AML-193 (cell line): ENCODE measurements around the gene TXNL4B.
A peak's percentile ranks its signal among the peaks of the same experiment; 100 is the strongest.
"Not testable (repeated sequence)": the region's sequence is repeated elsewhere in the genome, so short reads cannot be mapped to it uniquely, and the experiment has no call there.

Experiments
- DNase-seq, 2 experiments: peaks; one replicate each; lab custom pipeline; 2025; lab: John Stamatoyannopoulos, UW

The TXNL4B gene

DNA sequence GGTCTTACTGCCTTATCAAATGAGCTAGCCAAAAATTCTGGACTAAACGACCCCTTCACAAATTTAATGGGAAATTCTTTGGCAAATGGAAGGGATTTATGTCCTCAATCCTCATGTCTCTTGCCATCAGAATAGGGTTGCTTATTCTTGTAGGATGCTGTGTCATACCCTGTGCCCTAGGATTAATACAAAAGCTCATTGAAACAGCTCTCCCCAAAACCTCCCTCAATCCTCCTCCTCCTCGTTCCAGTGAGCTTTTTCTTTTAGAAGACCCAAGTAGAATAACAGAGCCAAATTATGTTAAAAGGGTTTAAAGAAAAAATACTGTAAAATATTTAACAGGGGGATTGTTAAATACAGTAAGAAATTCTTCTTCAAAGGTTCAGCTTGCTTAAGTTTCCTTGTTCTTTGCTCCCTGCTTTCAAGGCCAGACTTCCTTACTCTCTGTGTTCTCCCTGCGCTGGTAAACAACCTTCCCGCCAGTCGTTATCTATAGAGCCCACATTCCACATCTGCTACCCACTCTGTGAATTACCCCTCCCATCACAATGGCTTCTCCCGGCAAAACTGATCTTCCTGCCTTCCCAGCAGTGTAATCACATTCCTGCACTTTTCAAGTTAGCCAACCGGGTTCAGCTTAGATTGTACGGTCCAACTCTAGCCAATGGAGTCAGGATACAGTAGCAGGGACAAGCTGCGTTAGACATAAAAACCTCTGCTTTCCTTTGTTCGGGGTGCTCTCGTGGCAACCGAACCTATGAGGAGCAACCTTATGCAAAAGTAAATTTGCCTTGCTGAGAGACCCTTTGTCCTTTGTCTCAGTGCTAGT lies 20.7 kb downstream of the TXNL4B start:
- no peak for DNase-seq

DNA sequence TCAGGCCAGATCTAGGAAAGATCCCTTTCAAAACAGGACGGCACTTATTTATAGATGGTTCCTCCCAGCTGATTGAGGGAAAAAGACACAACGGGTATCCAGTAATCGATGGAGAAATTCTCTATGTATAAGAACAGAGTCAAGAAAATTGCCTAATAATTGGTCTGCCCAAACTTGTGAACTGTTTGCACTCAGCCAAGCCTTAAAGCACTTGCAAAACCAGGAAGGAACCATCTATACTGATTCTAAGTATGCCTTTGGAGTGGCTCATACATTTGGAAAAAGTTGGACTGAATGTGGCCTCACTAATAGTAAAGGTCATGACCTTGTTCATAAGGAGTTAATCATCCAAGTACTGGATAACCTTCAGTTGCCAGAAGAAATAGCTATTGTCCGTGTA lies 24.5 kb downstream of the TXNL4B start:
- DNase-seq, result peak in 1 of 2 experiments; percentile 21

- DNase-seq, result peak; percentile 83 to 92
Measured at GRCh38 chr16:72066747-72067146, 26.7 kb downstream of the TXNL4B start.

DNA sequence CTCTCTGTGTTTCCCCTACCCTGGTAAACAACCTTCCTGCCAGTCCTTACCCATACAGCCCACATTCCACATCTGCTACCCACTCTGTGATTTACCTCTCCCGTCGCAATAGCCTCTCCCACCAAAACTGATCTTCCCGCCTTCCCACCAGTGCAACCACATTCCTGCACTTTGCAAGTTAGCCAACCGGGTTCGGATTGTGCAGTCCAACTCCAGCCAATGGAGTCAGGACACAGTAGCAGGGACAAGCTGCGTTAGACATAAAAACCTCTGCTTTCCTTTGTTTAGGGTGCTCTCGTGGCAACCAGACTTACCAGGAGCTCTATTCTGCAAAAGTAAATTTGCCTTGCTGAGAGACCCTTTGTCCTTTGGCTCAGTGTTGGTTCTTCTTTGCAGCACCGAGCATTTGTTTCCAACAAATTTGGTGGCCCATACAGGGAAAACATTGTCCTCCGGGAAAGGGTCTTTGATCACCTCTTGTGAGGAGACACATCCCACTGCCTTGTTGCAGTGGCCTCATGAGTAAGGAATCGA lies 29.0 kb downstream of the TXNL4B start:
- no peak for DNase-seq

GRCh38 chr16:72061564-72061963 lies 31.9 kb downstream of the TXNL4B start:
- no peak for DNase-seq

- no peak for DNase-seq
Measured at GRCh38 chr16:72060405-72060804, 33.0 kb downstream of the TXNL4B start.

DNA sequence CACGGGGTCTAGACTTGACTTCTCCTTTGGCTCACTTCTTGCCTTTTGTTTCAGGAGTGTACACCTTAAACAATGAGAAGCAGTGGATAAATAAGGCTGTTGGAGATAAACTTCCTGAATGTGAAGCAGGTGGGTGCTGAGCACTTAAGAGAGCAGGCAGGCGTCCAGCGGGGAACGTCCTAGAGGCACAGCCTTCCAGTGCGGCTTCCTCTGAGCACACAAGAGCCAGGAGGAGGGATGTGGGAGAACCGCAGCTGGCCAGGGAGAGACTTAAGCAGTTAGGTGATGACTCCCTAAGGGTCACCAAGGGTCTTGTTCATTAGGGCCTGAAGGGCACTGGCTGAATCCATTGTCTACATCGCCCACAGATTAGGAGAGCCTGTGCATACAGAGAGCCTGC lies 34.4 kb downstream of the TXNL4B start:
- DNase-seq, result not testable (repeated sequence)

DNA sequence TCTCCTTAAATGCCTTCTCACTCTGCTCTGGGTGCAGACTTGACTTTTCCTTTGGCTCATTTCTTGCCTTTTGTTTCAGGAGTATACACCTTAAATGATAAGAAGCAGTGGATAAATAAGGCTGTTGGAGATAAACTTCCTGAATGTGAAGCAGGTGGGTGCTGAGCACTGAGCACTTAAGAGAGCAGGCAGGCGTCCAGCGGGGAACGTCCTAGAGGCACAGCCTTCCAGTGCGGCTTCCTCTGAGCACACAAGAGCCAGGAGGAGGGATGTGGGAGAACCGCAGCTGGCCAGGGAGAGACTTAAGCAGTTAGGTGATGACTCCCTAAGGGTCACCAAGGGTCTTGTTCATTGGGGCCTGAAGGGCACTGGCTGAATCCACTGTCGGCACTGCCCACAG lies 36.1 kb downstream of the TXNL4B start:
- not testable (repeated sequence) for DNase-seq

DNA sequence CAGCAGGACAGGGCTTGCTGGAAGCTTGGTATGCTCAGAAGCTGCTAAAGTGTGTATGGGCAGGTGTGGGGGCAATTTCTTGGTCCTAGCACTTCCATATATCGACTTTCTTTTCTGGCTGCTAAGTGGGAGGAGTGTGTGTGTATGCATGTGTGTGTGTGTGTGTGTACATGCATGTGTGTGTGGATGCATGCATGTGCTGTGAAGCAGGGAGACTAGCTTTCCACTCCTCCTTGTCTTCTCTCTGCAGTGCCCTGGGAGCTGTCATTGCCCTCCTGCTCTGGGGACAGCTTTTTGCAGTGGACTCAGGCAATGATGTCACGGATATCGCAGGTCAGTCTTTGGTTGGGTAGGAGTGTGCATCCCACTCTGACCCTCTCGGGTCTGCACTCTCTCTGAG lies 37.5 kb downstream of the TXNL4B start:
- DNase-seq, result no peak

DNA sequence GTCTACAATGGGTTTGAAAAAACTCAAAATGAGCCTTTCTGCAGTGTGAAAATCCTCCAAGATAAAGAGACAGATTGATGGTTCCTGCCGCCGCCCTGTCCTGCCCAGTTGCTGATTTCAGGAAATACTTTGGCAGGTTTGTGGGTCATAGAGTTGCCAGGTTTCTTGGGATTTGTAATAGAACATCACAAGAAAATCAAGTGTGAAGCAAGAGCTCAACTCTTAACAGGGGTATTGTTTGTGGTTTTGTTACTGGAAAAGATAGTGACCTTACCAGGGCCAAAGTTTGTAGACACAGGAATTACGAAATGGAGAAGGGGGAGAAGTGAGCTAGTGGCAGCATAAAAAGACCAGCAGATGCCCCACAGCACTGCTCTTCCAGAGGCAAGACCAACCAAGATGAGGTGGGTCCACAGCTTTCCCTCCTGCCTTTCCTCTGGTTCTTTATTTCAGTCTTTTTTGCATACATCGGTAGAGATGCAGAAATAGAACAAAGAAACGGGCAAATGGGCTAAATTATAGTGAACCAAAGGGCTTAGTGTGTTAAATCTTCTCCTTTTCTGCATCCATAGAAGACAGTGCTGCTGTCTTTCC lies 39.1 kb downstream of the TXNL4B start, which contains the start of gene HP:
HP (plus strand) TSS at position 252 of the 594 bp plus-strand sequence; CDS start at position 400, 148 bp downstream.
- peak; percentile 61 to 68 for DNase-seq

DNA sequence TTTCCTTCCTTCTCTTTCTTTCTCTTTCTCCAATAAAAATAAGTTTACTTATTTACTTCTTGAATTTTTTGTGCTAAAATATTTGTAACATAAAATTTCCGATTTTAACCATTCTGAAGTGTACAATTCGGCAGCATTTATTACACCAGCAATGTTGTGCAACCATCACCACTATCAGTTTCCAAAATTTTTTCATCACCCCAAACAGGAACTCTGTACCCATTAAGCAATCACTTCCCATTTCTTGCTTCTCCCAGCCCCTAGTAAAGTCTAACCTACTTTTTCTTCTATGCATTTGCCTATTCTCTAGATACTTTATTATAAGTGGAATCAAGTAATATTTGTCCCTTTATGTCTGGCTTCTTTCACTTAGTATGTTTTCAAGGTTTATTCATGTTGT lies 41.6 kb downstream of the TXNL4B start:
- DNase-seq, result peak; percentile 79 to 80

GRCh38 chr16:72050769-72051464 lies 42.5 kb downstream of the TXNL4B start:
- DNase-seq, result peak; percentile 66 to 68

GRCh38 chr16:72049110-72049509 lies 44.3 kb downstream of the TXNL4B start:
- DNase-seq, result no peak

GRCh38 chr16:72044825-72045359 lies 48.5 kb downstream of the TXNL4B start:
- DNase-seq, result no peak

DNA sequence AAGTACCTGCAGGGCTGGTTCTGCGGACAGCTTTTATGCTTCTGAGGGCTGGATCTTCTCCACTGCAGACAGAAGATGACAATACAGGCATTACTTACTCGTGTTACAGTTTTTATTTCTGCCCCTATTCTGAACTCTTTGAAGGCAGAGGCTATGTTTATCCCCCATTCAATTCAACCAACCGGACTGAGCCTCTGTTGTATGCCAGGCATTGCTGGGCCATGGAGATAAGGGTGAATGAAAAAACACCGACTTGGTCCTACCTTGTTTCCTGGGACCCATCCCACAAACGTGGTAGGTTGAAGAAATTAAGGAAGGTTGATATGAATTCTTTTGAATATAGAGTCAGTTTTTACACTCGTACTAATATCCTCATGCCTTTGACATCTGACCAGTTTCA lies 49.1 kb downstream of the TXNL4B start:
- no peak for DNase-seq

DNA sequence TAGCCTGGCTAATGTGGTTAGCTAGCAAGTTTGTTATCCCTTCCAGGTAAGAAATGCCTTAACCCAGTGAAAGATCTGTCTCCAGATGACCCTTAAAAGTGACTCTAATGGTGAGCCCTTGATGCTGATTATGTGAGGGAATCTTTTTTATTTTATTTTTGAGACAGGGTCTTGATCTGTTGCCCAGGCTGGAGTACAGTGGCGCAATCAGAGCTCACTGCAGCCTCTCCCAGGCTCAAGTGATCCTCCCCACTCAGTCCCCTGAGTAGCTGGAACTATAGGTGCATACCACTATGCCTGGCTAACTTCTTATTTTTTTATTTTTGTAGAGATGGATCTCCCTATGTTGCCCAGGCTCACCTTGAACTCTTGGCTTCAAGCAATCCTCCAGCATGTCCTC lies 49.9 kb downstream of the TXNL4B start:
- DNase-seq, result no peak

DNA sequence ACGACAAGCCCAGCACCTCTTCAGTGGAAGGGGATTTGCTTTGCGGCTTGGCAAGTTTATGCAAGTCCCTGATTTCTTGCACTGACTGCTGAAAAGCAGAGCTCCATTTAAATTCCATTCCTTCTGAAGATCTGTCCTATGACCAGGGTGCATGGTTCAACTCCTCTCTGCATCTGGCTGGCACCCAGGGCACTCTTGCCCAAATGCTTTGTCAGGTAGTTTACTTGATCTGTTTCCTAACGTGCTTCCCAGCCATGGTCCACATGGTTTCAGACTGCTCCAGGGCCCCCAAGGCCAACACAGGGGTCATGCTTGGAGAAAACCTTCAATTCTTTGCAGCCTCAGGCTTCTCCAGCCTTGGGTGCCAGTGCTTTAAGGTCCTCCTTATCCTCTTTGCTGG lies 50.4 kb downstream of the TXNL4B start:
- DNase-seq, result no peak

DNA sequence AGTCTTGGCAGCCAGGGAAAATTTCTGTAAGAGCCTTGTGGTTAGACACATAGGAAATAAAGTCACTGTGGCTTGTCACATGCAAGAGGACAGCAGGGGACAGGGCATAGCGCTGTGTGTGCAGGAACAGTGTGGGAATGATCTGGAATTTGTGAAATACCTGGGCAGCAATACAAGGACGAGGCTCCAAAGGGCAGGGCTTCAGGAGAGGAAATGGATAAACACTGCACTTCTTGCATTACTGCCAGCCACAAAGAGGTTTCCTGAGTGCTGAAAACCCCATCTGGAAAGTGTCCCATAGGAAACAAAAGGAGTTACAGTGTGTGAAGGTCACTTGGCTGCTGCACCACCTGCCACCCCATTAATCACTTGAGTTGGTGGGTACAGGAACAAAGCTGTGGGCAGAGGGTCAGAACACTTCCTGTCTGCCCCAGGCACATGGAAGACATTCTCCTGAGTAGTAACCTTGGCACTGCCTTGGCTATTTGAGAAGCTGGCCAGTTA lies 51.2 kb downstream of the TXNL4B start:
- peak; percentile 24 to 39 for DNase-seq

DNA sequence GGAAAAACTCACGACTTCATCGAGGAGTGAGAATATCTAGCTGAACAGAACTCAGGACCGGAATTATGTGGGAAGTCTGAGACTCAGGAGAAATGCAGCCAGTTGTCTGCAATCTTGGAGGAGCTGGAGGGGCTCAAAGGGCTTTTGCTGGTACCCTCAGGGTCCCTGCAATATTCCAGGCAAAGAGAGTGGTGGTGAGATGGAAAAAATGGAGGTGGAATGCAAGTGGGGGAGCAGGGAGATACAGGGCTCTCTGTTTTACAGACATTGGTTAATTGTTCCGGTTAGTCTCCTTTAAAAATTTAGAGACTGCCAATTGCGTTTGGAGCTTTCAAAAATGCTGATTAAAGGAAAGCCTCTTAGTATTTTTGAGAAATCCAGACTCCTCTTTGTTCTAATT lies 57.3 kb downstream of the TXNL4B start:
- no peak for DNase-seq
